Thyroid gland (tissue), 4 donors: Measurements from ENCODE around the gene ADCY3. TPM values are rescaled to one million over a fixed set of nuclear protein-coding genes. Genes with fewer than 3 reads are reported as not detected.

ENCODE experiments used
- DNase-seq, 2 donors: peaks; one replicate each; pipeline ENCODE4 v3.0.0-alpha.2; 2019
- H3K27ac ChIP-seq, 3 donors: fragments of 200-600 bp; sonication (generic); 1 replicate in 2 of 3; 2 replicates in 1 of 3; pipeline ENCODE4 v1.5.1; 2016 to 2019; ENCODE audit warnings: mild to moderate bottlenecking in 1 of 3, moderate library complexity in 1 of 3
- H3K27me3 ChIP-seq: fragments of 200-600 bp; sonication (generic); one replicate; pipeline ENCODE4 v1.5.1; 2019
- H3K36me3 ChIP-seq, 2 donors: fragments of 200-600 bp; sonication (generic); one replicate each; pipeline ENCODE4 v1.5.1; 2016 to 2019
- H3K4me1 ChIP-seq, 2 donors: fragments of 200-600 bp; sonication (generic); one replicate each; pipeline ENCODE4 v1.5.1; 2017 to 2019
- H3K4me3 ChIP-seq, 3 donors: fragments of 200-600 bp; sonication (generic); replicated peaks in 1 of 3; 1 replicate in 2 of 3; 2 replicates in 1 of 3; pipeline ENCODE4 v1.5.1; 2016; ENCODE audit warnings: mild to moderate bottlenecking in 1 of 3
- H3K9me3 ChIP-seq: fragments of 200-600 bp; sonication (generic); one replicate; pipeline ENCODE4 v1.5.1; 2017
- CTCF ChIP-seq, 6 experiments: fragments of 200-600 bp in 3 of 6; fragments of 450-650 bp in 3 of 6; sonication (generic) in 3 of 6; IDR thresholded peaks; one replicate each; pipeline ENCODE4 v1.5.1; 2016 to 2019; ENCODE audit warnings: antibody characterized with exemption in 6 of 6, mild to moderate bottlenecking in 2 of 6, inconsistent platforms in 1 of 6, moderate library complexity in 1 of 6
- POLR2A ChIP-seq, 2 donors: fragments of 450-650 bp; IDR thresholded peaks; one replicate each; pipeline ENCODE4 v1.6.1; 2017; ENCODE audit warnings: antibody characterized with exemption in 2 of 2, mild to moderate bottlenecking in 2 of 2, moderate library complexity in 1 of 2
- WGBS, 2 donors: methylation state at CpG; one replicate each; pipeline ENCODE4 v1.1.5; 2017; 5-methylcytosine and 5-hydroxymethylcytosine counted together
- intact Hi-C: fragments of 100-400 bp; cut with DNase I; formaldehyde crosslinking; loops from one replicate; pipeline ENCODE4 v1.15.1; 2023
- total RNA-seq, 4 donors: library from RNA; depleted of rRNA; stranded (reverse); fragments of >200 nt; gene quantifications; one replicate each; pipeline ENCODE4 v1.2.3, GENCODE V29; 2016

ADCY3 gene
- total RNA-seq, 4 donors from 2014 or later = 17.5 to 38.7 (median 29.2) TPM

GRCh38 chr2:24791452-24791851 lies 128.6 kb downstream of the ADCY3 start:
- intact Hi-C loops = no loop called here
- 89 to 96% methylated on average over 5 of the region's 5 CpGs for WGBS, 2 donors
- H3K4me3 ChIP-seq = no peak overlapping the region
- H3K4me1 ChIP-seq = peaks cover 14% of the 10 kb centered on the region in 2 donors
- DNase-seq = no peak
- TF ChIP-seq POLR2A (IDR thresholded peaks at IDR 0.05) = no peak
- TF ChIP-seq CTCF (IDR thresholded peaks at IDR 0.05) = no peak
- no peaks in the 10 kb centered on the region for H3K9me3 ChIP-seq
- H3K27me3 ChIP-seq = no peaks in the 10 kb centered on the region
- no peaks in the 10 kb centered on the region for H3K36me3 ChIP-seq
- no peak overlapping the region for H3K27ac ChIP-seq

GRCh38 chr2:24788816-24789215 lies 131.2 kb downstream of the ADCY3 start:
- no peaks in the 10 kb centered on the region for H3K9me3 ChIP-seq

GRCh38 chr2:24787532-24787931 lies 132.5 kb downstream of the ADCY3 start:
- no peak overlapping the region for H3K27ac ChIP-seq
- H3K4me3 ChIP-seq = no peak overlapping the region
- no peak for DNase-seq
- intact Hi-C loops = no loop called here
- H3K4me1 ChIP-seq = peaks cover 5 to 17% of the 10 kb centered on the region in 2 donors
- WGBS, 2 donors = 79 to 86% methylated on average over 2 of the region's 2 CpGs
- no peaks in the 10 kb centered on the region for H3K27me3 ChIP-seq
- TF ChIP-seq CTCF (IDR thresholded peaks at IDR 0.05) (no peak), POLR2A (IDR thresholded peaks at IDR 0.05) (no peak)
- no peaks in the 10 kb centered on the region for H3K36me3 ChIP-seq
- no peaks in the 10 kb centered on the region for H3K9me3 ChIP-seq

More at GRCh38 chr2:24788816-24789215, 131.2 kb downstream of the ADCY3 start:
- Histone ChIP-seq H3K4me1 (peaks cover 9 to 21% of the 10 kb centered on the region in 2 donors), H3K27me3 (no peaks in the 10 kb centered on the region), H3K36me3 (no peaks in the 10 kb centered on the region), H3K27ac (no peak overlapping the region), H3K4me3 (no peak overlapping the region)
- TF ChIP-seq POLR2A (IDR thresholded peaks at IDR 0.05) (no peak), CTCF (IDR thresholded peaks at IDR 0.05) (no peak)
- no peak for DNase-seq
- intact Hi-C loops = no loop called here
- 84 to 85% methylated on average over 3 of the region's 3 CpGs for WGBS, 2 donors

GRCh38 chr2:24785671-24786321 lies 134.2 kb downstream of the ADCY3 start:
- Histone ChIP-seq H3K4me3 (no peak overlapping the region), H3K4me1 (peaks cover 0 to 11% of the 10 kb centered on the region in 2 donors), H3K36me3 (no peaks in the 10 kb centered on the region), H3K9me3 (no peaks in the 10 kb centered on the region), H3K27me3 (no peaks in the 10 kb centered on the region), H3K27ac (no peak overlapping the region)
- no peak for DNase-seq
- WGBS, 2 donors = 84 to 85% methylated on average over 6 of the region's 6 CpGs
- TF ChIP-seq CTCF (IDR thresholded peaks at IDR 0.05) (no peak), POLR2A (IDR thresholded peaks at IDR 0.05) (no peak)
- intact Hi-C loops = no loop called here

- no peaks in the 10 kb centered on the region for H3K27me3 ChIP-seq
- H3K4me1 ChIP-seq = peaks cover 0 to 11% of the 10 kb centered on the region in 2 donors
- H3K9me3 ChIP-seq = no peaks in the 10 kb centered on the region
- H3K27ac ChIP-seq = no peak overlapping the region
- intact Hi-C loops = no loop called here
- no peak for DNase-seq
- H3K36me3 ChIP-seq = no peaks in the 10 kb centered on the region
- WGBS, 2 donors = 73 to 85% methylated on average over 3 of the region's 3 CpGs
- no peak for TF ChIP-seq POLR2A (IDR thresholded peaks at IDR 0.05)
- no peak for TF ChIP-seq CTCF (IDR thresholded peaks at IDR 0.05)
- H3K4me3 ChIP-seq = no peak overlapping the region
Measured at GRCh38 chr2:24783641-24784040, 136.4 kb downstream of the ADCY3 start.
